Ascending aorta (tissue), 2 donors: ENCODE data around the gene ADAM8. TPM values are rescaled to one million over a fixed set of nuclear protein-coding genes. Genes with fewer than 3 reads are reported as not detected.
A peak's percentile ranks its signal among the peaks of the same experiment; 100 is the strongest.

Experiments used
- DNase-seq, 2 donors: peaks; one replicate each; pipeline ENCODE4 v3.0.0-alpha.2; 2019; ENCODE audit warnings: low spot score in 2 of 2
- H3K27ac ChIP-seq, 2 donors: fragments of 200-600 bp; sonication (generic); one replicate each; pipeline ENCODE4 v1.5.1; 2016 to 2017; ENCODE audit warnings: mild to moderate bottlenecking in 1 of 2
- H3K27me3 ChIP-seq: fragments of 200-600 bp; sonication (generic); one replicate; pipeline ENCODE4 v1.5.1; 2017
- H3K36me3 ChIP-seq, 2 donors: fragments of 200-600 bp; sonication (generic); one replicate each; pipeline ENCODE4 v1.5.1; 2016
- H3K4me1 ChIP-seq, 2 donors: fragments of 200-600 bp; sonication (generic); one replicate each; pipeline ENCODE4 v1.5.1; 2016 to 2017; ENCODE audit warnings: mild to moderate bottlenecking in 1 of 2
- H3K4me3 ChIP-seq, 2 donors: fragments of 200-600 bp; sonication (generic); one replicate each; pipeline ENCODE4 v1.5.1; 2016 to 2017; ENCODE audit warnings: mild to moderate bottlenecking in 1 of 2
- H3K9me3 ChIP-seq, 2 donors: fragments of 200-600 bp; sonication (generic); one replicate each; pipeline ENCODE4 v1.5.1; 2016
- intact Hi-C: fragments of 100-400 bp; cut with DNase I; formaldehyde crosslinking; loops from one replicate; pipeline ENCODE4 v1.15.1; 2023
- total RNA-seq: library from RNA; depleted of rRNA; stranded (reverse); fragments of >200 nt; gene quantifications from one replicate; pipeline ENCODE4 v1.1.0, GENCODE V29; 2016
- TF ChIP-seq, protein P1 (sequence below), 3 experiments: fragments of 200-600 bp in 2 of 3; fragments of 450-650 bp in 1 of 3; sonication (generic) in 2 of 3; IDR thresholded peaks; one replicate each; pipeline ENCODE4 v1.5.1; 2016 to 2019; ENCODE audit warnings: antibody characterized with exemption in 3 of 3, mild to moderate bottlenecking in 1 of 3, moderate library complexity in 1 of 3

Gene ADAM8
- total RNA-seq, 1 donor from 2014 or later = 21.4 TPM

DNA sequence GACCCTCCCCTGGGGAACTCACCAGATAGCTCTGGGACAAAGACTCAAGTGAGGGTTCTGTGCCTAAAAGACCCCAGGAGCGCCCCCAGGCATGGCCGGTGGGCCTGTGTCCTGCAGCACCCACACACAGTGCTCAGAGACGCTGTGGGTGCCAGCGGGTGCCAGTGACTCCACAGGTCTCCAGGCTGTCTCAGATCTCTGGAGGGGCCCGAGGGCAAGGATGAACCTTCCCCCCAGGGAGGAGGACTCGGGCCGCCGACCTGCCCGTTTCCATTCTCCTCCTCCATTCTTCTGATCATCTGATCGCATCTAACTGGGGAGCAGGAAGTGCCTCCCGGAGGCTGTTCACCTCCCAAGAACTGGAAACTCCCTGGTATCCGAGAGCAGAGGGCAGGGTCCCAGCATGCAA is 980 bp downstream of the ADAM8 start:
- TF ChIP-seq, protein P1, sequence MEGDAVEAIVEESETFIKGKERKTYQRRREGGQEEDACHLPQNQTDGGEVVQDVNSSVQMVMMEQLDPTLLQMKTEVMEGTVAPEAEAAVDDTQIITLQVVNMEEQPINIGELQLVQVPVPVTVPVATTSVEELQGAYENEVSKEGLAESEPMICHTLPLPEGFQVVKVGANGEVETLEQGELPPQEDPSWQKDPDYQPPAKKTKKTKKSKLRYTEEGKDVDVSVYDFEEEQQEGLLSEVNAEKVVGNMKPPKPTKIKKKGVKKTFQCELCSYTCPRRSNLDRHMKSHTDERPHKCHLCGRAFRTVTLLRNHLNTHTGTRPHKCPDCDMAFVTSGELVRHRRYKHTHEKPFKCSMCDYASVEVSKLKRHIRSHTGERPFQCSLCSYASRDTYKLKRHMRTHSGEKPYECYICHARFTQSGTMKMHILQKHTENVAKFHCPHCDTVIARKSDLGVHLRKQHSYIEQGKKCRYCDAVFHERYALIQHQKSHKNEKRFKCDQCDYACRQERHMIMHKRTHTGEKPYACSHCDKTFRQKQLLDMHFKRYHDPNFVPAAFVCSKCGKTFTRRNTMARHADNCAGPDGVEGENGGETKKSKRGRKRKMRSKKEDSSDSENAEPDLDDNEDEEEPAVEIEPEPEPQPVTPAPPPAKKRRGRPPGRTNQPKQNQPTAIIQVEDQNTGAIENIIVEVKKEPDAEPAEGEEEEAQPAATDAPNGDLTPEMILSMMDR (IDR thresholded peaks at IDR 0.05) = no peak
- no peaks in the 10 kb centered on the region for H3K27me3 ChIP-seq
- H3K27ac ChIP-seq = no peak overlapping the region
- H3K36me3 ChIP-seq = peaks cover 12 to 29% of the 10 kb centered on the region in 2 donors
- no peak for DNase-seq
- H3K4me3 ChIP-seq = peak overlapping the region in 1 of 2 donors; percentile 49
- peaks cover 0 to 3% of the 10 kb centered on the region in 2 donors for H3K4me1 ChIP-seq
- H3K9me3 ChIP-seq = no peaks in the 10 kb centered on the region
- intact Hi-C loops = no loop called here

DNA sequence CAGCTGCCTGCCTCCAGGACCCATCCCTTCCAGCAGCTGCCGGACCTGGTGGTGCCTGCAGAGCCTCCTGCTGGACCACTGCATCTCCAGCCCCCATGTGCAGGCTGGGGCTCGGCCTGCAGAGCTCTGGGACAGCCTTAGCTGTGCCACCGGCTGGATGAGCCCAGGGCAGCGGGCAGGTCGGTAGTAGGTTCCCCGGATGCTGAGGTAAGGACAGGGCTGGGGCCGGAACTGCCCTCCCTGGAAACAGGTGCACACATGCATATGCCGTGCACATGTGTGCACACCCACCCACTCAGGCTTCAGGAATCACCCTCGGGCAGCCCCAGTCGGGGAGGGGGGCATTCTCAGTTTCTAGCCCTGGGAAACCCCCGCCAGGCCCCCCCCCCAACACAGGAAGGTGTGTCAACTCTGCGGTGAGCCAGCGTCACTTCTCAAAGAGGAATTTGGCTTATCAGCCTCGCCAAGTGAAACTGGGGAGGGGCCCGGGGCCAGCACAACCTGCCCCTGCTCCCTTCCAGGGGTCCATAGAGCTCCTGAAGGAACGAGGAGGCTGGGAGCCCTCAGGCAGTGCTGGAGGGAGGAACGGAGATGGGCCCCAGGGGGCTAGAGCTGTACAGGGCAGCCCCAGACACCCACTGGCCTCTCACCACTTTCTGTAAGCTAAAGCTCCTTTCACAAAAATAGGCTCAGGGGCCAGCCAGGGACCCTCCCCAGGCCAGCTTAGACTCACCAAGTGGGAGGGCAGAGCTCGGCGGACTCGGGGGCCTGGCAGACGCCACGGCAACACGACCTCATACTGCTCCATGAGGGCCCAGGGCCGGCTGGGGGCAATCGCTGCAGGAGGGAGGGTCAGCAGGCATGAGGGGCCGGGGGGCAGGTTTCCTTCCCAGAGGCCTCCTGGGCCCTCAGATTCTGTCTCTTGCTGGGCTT is 1.7 kb downstream of the ADAM8 start:
- TF ChIP-seq, protein P1 (IDR thresholded peaks at IDR 0.05) = no peak
- no peak for DNase-seq
- Histone ChIP-seq H3K36me3 (peaks cover 5 to 26% of the 10 kb centered on the region in 2 donors), H3K27me3 (no peaks in the 10 kb centered on the region), H3K4me1 (peaks cover 0 to 3% of the 10 kb centered on the region in 2 donors), H3K9me3 (no peaks in the 10 kb centered on the region), H3K4me3 (peak overlapping the region in 1 of 2 donors; percentile 49), H3K27ac (no peak overlapping the region)
- intact Hi-C loops = no loop called here

DNA sequence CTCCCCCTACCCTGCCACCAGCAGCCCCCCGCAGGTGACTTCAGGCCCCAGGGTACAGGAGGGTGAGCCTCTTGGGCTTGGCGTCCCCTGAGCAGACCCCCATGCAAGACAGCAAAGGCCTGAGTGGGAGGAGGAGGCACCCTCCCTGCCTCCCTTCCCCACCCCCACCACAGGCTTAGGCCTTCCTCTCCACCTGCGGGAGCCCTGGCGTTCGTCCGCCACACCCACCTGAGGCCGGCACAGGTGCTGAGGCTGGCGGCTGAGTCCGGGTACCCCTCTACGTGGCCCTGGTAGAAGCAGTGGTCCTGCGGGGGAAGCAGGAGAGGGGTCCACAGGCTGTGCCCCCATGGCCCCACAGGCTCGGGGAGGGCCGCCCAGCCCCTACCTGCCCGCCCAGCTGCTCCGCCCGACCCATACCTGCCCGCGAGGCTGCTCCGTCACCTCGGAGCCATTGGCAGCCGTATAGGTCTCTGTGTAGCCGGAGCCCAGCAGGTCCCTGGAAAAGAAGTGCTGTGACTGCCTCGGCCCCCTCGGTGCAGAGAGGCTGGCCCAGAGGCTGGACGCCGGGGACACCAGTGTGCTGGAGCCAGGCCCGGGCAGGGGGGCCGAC is 3.0 kb downstream of the ADAM8 start:
- Histone ChIP-seq H3K4me1 (peaks cover 0 to 3% of the 10 kb centered on the region in 2 donors), H3K27me3 (no peaks in the 10 kb centered on the region), H3K4me3 (no peak overlapping the region), H3K9me3 (no peaks in the 10 kb centered on the region), H3K36me3 (peaks cover 0 to 16% of the 10 kb centered on the region in 2 donors), H3K27ac (no peak overlapping the region)
- no peak for DNase-seq
- TF ChIP-seq, protein P1 (IDR thresholded peaks at IDR 0.05) = no peak
- intact Hi-C loops = no loop called here

DNA sequence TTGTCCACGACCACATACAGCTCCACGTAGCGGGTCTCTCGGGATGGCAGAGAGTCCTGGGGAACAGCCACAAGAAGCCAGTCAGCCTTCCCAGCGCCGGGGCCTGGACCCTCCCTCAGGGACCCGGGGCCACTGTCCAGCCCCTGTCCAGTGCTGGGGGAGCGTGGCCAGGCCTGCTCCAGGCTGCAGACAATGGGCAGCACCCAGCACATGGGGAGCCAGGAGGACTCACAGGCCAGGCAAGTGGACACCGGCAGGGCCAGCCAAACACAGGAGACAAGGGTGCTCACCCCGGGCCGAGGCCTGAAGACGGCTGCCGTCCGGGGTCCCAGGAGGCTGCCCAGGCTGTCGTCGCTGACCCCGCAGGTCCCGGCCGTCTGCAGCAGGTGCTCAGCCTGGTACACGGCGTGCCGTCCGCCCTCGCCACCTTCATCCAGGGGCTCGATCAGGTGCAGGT is 3.7 kb downstream of the ADAM8 start:
- H3K4me1 ChIP-seq = peaks cover 0 to 3% of the 10 kb centered on the region in 2 donors
- no peaks in the 10 kb centered on the region for H3K9me3 ChIP-seq
- TF ChIP-seq, protein P1 (IDR thresholded peaks at IDR 0.05) = no peak
- peaks cover 0 to 15% of the 10 kb centered on the region in 2 donors for H3K36me3 ChIP-seq
- no peak for DNase-seq
- no peak overlapping the region for H3K4me3 ChIP-seq
- H3K27me3 ChIP-seq = no peaks in the 10 kb centered on the region
- H3K27ac ChIP-seq = no peak overlapping the region
- intact Hi-C loops = no loop called here

DNA sequence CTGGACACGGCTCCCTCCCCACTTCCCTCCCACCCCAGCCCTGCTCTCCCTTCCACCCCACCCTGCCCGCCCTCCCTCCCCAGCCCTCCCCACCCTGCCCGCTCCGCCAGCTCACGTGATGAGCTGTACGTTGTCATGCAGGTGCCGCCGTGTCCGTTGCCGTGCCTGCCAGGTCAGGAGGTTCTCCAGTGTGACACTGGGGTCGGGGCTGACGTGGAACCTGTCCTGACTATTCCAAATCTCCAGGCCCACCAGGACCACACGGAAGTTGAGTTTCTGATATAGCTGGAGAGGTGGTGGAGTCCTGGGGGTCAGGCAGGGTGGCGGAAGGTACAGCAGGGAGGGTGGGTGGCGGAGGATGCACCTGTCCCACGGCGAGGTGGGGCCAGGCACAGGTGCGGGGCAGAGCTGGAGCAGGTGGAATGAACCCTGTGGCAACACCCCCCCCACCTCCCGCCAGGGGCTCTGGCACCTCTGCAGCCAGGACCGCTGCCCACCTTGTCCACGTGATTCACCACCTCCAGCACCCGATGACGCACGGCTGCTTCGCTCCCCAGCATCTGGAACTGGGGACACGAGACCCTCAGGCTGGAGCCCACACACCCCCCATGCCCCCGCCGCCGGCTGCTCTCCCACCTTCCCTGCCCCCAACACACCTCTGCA is 4.2 kb downstream of the ADAM8 start:
- Histone ChIP-seq H3K27me3 (no peaks in the 10 kb centered on the region), H3K27ac (no peak overlapping the region), H3K4me1 (peaks cover 0 to 3% of the 10 kb centered on the region in 2 donors), H3K36me3 (peaks cover 0 to 15% of the 10 kb centered on the region in 2 donors), H3K4me3 (no peak overlapping the region), H3K9me3 (no peaks in the 10 kb centered on the region)
- DNase-seq = no peak
- intact Hi-C loops = no loop called here
- TF ChIP-seq, protein P1 (IDR thresholded peaks at IDR 0.05) = no peak
